Medulla oblongata (tissue), 1 donor: ENCODE data around the gene ZNF627.
A peak's percentile ranks its signal among the peaks of the same experiment; 100 is the strongest.
"Not testable (repeated sequence)": the region's sequence is repeated elsewhere in the genome, so short reads cannot be mapped to it uniquely, and the experiment has no call there.

Experiments used
- DNase-seq: peaks from one replicate; pipeline ENCODE4 v3.0.0-alpha.2; 2015; ENCODE audit errors: extremely low spot score

ZNF627 gene

GRCh38 chr19:11597202-11598102 lies at the start of gene ZNF627:
Gene ZNF627, plus strand, starts transcription at chr19:11597483. Its CDS starts 145 bp downstream, at chr19:11597628.
- DNase-seq, result peak; percentile 99

DNA sequence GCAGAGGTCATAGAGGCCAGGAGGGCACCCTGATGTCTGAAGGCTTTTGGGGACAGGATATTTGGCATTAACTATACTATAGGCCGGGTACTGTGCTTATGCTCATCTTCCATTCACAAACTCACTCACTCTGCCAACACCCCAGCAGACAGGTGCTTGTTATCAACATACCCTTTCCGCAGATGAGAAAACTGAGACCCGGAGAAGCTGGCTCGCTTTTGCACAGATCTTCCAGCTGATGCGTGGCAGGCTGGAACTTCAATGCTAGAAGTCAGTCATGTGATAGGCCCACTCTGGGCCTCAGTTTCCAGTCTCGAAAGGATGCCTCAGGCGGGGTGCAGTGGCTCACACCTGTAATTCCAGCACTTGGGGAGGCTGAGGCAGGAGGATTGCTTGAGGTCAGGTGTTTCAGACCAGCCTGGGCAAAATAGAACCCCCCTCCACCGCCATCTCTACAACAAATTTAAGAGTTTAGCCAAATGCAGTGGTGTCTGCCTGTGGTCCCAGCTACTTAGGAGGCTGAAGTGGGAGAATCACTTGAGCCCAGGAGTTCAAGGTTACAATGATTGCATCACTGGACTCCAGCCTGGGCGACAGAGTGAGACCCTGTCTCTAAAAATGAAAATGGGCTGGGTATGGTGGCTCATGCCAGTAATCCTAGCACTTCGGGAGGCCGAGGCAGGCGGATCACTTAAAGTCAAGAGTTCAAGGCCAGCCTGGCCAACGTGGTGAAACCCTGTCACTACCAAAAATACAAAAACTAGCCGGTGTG lies 49.2 kb upstream of the ZNF627 start:
- DNase-seq, result no peak

DNA sequence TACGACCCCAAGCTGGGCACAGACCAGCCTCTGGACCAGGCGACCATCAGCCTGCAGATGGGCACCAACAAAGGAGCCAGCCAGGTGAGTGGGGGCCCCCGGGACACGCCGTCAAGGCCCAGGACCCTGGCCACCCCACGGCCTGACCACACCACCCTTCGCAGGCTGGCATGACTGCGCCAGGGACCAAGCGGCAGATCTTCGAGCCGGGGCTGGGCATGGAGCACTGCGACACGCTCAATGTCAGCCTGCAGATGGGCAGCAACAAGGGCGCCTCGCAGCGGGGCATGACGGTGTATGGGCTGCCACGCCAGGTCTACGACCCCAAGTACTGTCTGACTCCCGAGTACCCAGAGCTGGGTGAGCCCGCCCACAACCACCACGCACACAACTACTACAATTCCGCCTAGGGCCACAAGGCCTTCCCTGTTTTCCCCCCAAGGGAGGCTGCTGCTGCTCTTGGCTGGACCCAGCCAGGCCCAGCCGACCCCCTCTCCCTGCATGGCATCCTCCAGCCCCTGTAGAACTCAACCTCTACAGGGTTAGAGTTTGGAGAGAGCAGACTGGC lies 47.8 kb upstream of the ZNF627 start:
- DNase-seq, result no peak

GRCh38 chr19:11550265-11550664 lies 47.0 kb upstream of the ZNF627 start:
- no peak for DNase-seq

DNA sequence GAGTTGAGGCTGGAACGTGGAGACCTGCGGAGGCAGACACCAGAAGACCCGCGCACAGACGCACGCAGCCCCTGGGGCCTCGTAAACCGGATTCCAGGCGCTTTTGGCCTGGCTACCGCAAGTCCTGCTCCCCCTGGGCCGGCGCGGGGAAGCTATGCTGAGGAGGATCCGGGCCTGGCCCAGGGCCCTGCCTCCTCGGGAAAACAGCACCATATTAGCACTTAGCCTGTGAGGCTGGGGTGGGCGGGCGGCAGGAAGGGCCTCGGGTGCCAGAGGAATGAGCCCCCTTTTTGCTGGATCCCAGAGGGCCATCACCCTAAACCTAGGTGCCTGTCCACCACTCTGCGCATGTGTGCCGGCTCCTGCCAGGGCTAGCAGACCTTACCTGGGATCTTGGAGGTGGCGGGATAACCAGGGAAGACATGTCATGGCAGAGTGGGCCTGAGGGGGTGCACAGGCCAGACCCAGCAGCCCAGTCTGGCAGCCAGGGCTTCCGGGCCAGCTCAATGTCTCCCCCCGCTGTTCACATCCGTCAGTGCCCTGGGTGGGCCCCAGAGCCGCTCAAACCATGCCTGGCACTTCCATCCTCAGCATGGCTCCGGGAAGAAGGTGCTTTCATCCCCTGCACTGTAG lies 45.6 kb upstream of the ZNF627 start:
- no peak for DNase-seq

DNA sequence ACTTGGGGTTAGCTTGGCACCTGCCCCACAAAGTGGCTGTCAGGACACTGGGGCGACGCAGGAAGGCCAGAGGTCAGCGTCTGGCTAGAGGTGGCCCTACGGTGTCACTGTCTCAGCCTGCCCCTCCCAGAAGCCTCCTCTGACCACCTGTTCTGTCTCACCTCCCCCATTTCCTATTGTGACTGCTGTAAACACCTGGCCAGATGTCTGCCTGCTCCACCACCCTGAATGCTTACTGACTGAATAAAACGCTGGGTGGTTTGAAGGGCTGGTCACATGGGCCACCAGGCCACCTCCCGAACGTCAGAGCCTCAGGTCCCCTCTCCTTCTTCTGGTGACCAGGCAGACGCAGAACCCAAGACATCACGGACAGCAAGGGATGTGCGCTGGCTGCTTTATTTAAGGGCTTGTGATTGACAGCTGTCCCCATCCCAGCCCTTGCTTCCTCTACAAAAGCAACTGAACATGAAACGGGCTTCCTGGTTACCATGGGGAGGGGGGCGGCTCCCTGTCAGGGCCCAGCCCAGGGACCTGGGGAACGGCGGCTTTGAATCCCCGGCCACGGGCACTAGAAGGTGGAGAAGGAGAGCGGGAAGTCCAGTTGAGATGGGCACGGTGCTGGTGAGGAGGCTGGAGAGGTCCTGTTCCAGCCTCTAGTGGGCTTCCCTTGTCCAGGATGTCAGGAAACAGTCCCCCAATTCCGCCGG lies 44.5 kb upstream of the ZNF627 start:
- DNase-seq, result no peak

GRCh38 chr19:11554160-11554559 lies 43.1 kb upstream of the ZNF627 start:
- no peak for DNase-seq

DNA sequence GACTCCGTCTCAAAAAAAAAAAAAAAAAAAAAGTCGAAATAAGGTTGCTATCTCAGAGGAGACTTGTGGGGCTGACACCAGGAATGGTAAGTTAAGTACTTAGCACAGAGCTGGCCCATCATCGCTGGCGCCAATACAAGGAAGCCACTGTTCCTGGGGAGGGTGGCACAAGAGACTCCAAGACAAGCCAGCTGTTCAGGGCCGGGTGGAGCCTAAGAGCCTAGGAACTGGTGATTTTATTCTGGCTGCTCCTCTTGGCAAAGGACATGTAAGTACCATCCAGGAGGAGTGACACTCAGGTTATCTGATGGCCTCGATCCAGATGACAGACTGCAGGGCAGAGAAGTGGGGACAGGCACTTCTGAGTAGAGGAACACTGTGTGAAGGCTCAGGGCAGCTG lies 42.0 kb upstream of the ZNF627 start:
- peak; percentile 67 for DNase-seq

GRCh38 chr19:11556634-11557420 lies 40.5 kb upstream of the ZNF627 start:
- no peak for DNase-seq

- peak; percentile 99 for DNase-seq
Measured at GRCh38 chr19:11558881-11559828, 38.1 kb upstream of the ZNF627 start, which contains the start of gene ELOF1. Gene ELOF1, minus strand, starts transcription at chr19:11559230. Its CDS starts 4,883 bp downstream, at chr19:11554347.

- peak; percentile 86 for DNase-seq
Measured at GRCh38 chr19:11560404-11561051, 36.8 kb upstream of the ZNF627 start.

DNA sequence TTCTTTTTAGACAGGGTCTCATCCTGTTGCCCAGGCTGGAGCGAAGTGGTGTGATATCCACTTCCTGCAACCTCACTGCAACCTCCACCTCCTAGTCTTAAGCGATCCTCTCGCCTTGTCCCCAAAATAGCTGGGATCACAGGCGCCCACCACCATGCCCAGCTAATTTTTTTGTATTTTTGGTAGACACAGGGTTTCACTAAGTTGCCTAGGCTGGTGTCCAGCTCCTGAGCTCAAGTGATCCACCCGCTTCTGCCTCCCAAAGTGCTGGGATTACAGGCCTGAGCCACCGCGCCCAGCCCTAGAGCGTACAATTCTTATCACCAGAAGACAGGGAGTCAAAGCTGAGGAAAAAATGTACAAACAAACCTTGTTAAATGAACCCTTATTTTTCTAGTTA lies 33.8 kb upstream of the ZNF627 start:
- no peak for DNase-seq

GRCh38 chr19:11564082-11564807 lies 33.0 kb upstream of the ZNF627 start:
- not testable (repeated sequence) for DNase-seq

DNA sequence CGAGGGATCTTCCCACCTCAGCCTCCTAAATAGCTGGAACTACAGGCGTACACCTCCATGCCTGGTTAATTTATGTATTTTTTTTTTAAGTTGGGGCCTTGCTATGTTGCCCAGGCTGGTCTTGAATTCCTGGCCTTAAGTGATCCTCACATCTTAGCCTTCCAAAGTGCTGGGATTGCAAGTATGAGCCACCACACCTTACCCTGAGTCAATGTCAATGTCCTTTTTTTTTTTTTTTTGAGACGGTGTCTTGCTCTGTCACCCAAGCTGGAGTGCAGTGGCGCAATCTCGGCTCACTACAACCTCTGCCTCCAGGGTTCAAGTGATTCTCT lies 31.7 kb upstream of the ZNF627 start:
- not testable (repeated sequence) for DNase-seq

- no peak for DNase-seq
Measured at GRCh38 chr19:11566164-11566563, 31.1 kb upstream of the ZNF627 start.

- DNase-seq, result no peak
Measured at GRCh38 chr19:11570039-11570462, 27.2 kb upstream of the ZNF627 start.

GRCh38 chr19:11573354-11573753 lies 23.9 kb upstream of the ZNF627 start:
- DNase-seq, result not testable (repeated sequence)

- not testable (repeated sequence) for DNase-seq
Measured at GRCh38 chr19:11573763-11574162, 23.5 kb upstream of the ZNF627 start.
